Naive thymus-derived CD4-positive, alpha-beta T cell (primary cell): Measurements from ENCODE around the gene GNG12. TPM values are rescaled to one million over a fixed set of nuclear protein-coding genes. Genes with fewer than 3 reads are reported as not detected.

ENCODE experiments used
- ATAC-seq: fragments of 150-1000 bp; cut with Tn5 transposase; 2 replicates; pipeline ENCODE4 v1.10.0; 2021; ENCODE audit warnings: mild to moderate bottlenecking, moderate library complexity
- CTCF ChIA-PET: fragments of 350-600 bp; sonication (Branson Sonifier 250); formaldehyde crosslinking; loops from one replicate; lab custom pipeline; 2021; ENCODE audit warnings: antibody characterized with exemption; lab: Charles Lee
- POLR2A ChIA-PET: fragments of 350-600 bp; sonication (Branson Sonifier 250); formaldehyde crosslinking; loops from one replicate; lab custom pipeline; 2021; ENCODE audit warnings: antibody characterized with exemption, inconsistent platforms; lab: Charles Lee
- DNase-seq, 9 donors: peaks; one replicate each; pipeline versions ENCODE4 v3.0.0 to v3.0.0-alpha.2; 2020 to 2022; ENCODE audit warnings: mixed read lengths in 1 of 9
- H3K27ac ChIP-seq: one replicate; pipeline ENCODE4 v1.7.0; 2013; ENCODE audit warnings: mild to moderate bottlenecking, low read depth, low read length, moderate library complexity
- H3K27me3 ChIP-seq, 2 donors: one replicate each; pipeline ENCODE4 v1.7.0; 2013; ENCODE audit warnings: low read length in 2 of 2, mild to moderate bottlenecking in 2 of 2, moderate library complexity in 2 of 2; ENCODE audit not compliant: control insufficient read depth in 2 of 2, insufficient read depth in 2 of 2
- H3K36me3 ChIP-seq, 3 experiments: 1 replicate in 2 of 3; 2 replicates in 1 of 3; pipeline ENCODE4 v1.7.0; 2013; ENCODE audit warnings: low read length in 3 of 3, mild to moderate bottlenecking in 3 of 3, moderate library complexity in 1 of 3; ENCODE audit not compliant: insufficient read depth in 3 of 3, control insufficient read depth in 2 of 3
- H3K4me1 ChIP-seq, 2 donors: one replicate each; pipeline ENCODE4 v1.7.0; 2013; ENCODE audit warnings: low read length in 2 of 2, mild to moderate bottlenecking in 2 of 2, moderate library complexity in 1 of 2; ENCODE audit not compliant: control insufficient read depth in 2 of 2, insufficient read depth in 2 of 2
- H3K4me3 ChIP-seq: 2 replicates; pipeline ENCODE4 v1.7.0; 2013; ENCODE audit warnings: mild to moderate bottlenecking, low read length
- H3K9me3 ChIP-seq, 3 experiments: 1 replicate in 2 of 3; 2 replicates in 1 of 3; pipeline ENCODE4 v1.7.0; 2013; ENCODE audit warnings: low read length in 3 of 3; ENCODE audit not compliant: control insufficient read depth in 2 of 3
- H3K27ac Mint-ChIP-seq, 9 donors: one replicate each; pipeline ENCODE4 v1.8.0; 2020 to 2022; ENCODE audit warnings: mixed read lengths in 9 of 9, mild to moderate bottlenecking in 8 of 9, moderate library complexity in 5 of 9, inconsistent platforms in 2 of 9
- H3K27me3 Mint-ChIP-seq, 5 donors: one replicate each; pipeline ENCODE4 v1.8.0; 2021 to 2022; ENCODE audit warnings: mixed read lengths in 5 of 5, mild to moderate bottlenecking in 1 of 5
- H3K36me3 Mint-ChIP-seq, 5 donors: one replicate each; pipeline ENCODE4 v1.8.0; 2020 to 2022; ENCODE audit warnings: mixed read lengths in 5 of 5, mild to moderate bottlenecking in 3 of 5, inconsistent platforms in 1 of 5
- H3K4me1 Mint-ChIP-seq, 7 donors: one replicate each; pipeline ENCODE4 v1.8.0; 2020 to 2022; ENCODE audit warnings: mixed read lengths in 7 of 7, mild to moderate bottlenecking in 3 of 7, inconsistent platforms in 1 of 7
- H3K4me3 Mint-ChIP-seq, 10 donors: one replicate each; pipeline ENCODE4 v1.8.0; 2020 to 2022; ENCODE audit warnings: mild to moderate bottlenecking in 10 of 10, mixed read lengths in 10 of 10, moderate library complexity in 6 of 10, inconsistent platforms in 2 of 10
- H3K9me3 Mint-ChIP-seq, 11 donors: one replicate each; pipeline ENCODE4 v1.8.0; 2020 to 2022; ENCODE audit warnings: mixed read lengths in 11 of 11, mild to moderate bottlenecking in 4 of 11, inconsistent platforms in 1 of 11, moderate library complexity in 1 of 11
- intact Hi-C, 2 donors: fragments of 100-400 bp; cut with micrococcal nuclease; formaldehyde crosslinking; loops; one replicate each; pipeline ENCODE4 v1.15.1; 2023
- polyA plus RNA-seq, 2 donors: library from polyadenylated mRNA; unstranded; fragments of 300-500 nt; fragmentation: Illumina TruSeq; gene quantifications; one replicate each; pipeline ENCODE4 v1.2.3, GENCODE V29; 2021
- total RNA-seq, 6 experiments: library from RNA in 5 of 6; stranded (reverse) in 5 of 6; gene quantifications; 1 replicate in 5 of 6; 2 replicates in 1 of 6; pipeline ENCODE4 v1.2.3 and lab custom pipeline; 2021 to 2026

The GNG12 gene
- total and polyA plus RNA-seq, 7 experiments from 2014 or later = not detected

DNA sequence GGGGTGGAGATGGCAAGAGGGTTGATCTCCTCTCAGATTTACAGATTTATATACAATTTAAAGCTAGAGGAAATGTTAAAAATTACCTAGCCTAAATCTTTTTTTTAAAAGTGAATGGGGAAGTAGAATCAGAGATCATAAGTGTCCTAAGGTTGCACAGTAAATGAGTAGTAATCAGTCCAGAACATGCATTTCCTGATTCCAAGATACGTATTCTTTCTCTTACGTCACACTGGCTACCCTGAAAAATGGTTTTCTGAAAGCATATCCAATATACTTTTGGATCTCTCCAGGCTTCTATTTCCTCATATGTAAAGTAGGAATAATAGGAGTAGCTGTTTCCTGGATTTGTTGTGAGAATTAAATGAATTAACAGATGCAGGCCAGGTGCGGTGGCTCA is 136.6 kb downstream of the GNG12 start:
- POLR2A ChIA-PET = no interaction called here
- no peak for ATAC-seq
- CTCF ChIA-PET = no interaction called here

GRCh38 chr1:67695963-67696362 is 137.3 kb downstream of the GNG12 start:
- no peak overlapping the region for H3K27ac ChIP-seq
- ATAC-seq (no peak), DNase-seq (no peak)
- Mint-ChIP-seq H3K27ac (no peak overlapping the region), H3K4me1 (peaks cover 0 to 4% (median 0%) of the 10 kb centered on the region in 7 donors), H3K36me3 (no peaks in the 10 kb centered on the region), H3K27me3 (peaks cover 0 to 5% (median 0%) of the 10 kb centered on the region in 5 donors), H3K9me3 (no peaks in the 10 kb centered on the region), H3K4me3 (no peak overlapping the region)
- H3K9me3 ChIP-seq = no peaks in the 10 kb centered on the region
- H3K4me1 ChIP-seq = no peaks in the 10 kb centered on the region
- H3K4me3 ChIP-seq = no peak overlapping the region
- intact Hi-C loops = no loop called here
- H3K27me3 ChIP-seq = no peaks in the 10 kb centered on the region
- H3K36me3 ChIP-seq = no peaks in the 10 kb centered on the region
- POLR2A ChIA-PET = no interaction called here
- CTCF ChIA-PET = no interaction called here

More for the DNA sequence above, 136.6 kb downstream of the GNG12 start:
- Histone ChIP-seq H3K9me3 (no peaks in the 10 kb centered on the region), H3K27me3 (no peaks in the 10 kb centered on the region), H3K36me3 (no peaks in the 10 kb centered on the region), H3K4me1 (no peaks in the 10 kb centered on the region), H3K27ac (no peak overlapping the region), H3K4me3 (no peak overlapping the region)
- H3K9me3 Mint-ChIP-seq = no peaks in the 10 kb centered on the region
- H3K4me3 Mint-ChIP-seq = no peak overlapping the region
- no peak for DNase-seq
- peaks cover 0 to 5% (median 0%) of the 10 kb centered on the region in 5 donors for H3K27me3 Mint-ChIP-seq
- peaks cover 0 to 4% (median 0%) of the 10 kb centered on the region in 7 donors for H3K4me1 Mint-ChIP-seq
- H3K36me3 Mint-ChIP-seq = no peaks in the 10 kb centered on the region
- no peak overlapping the region for H3K27ac Mint-ChIP-seq
- intact Hi-C loops = no loop called here

- Mint-ChIP-seq H3K4me3 (no peak overlapping the region), H3K9me3 (no peaks in the 10 kb centered on the region), H3K4me1 (peaks cover 2 to 19% (median 8%) of the 10 kb centered on the region in 7 donors), H3K27me3 (peaks cover 0 to 5% (median 0%) of the 10 kb centered on the region in 5 donors), H3K27ac (peak overlapping the region in 1 of 9 donors; percentile 73), H3K36me3 (peaks cover 0 to 19% (median 0%) of the 10 kb centered on the region in 5 donors)
- CTCF ChIA-PET = no interaction called here
- ATAC-seq (no peak), DNase-seq (no peak)
- Histone ChIP-seq H3K9me3 (no peaks in the 10 kb centered on the region), H3K4me3 (no peak overlapping the region), H3K36me3 (no peaks in the 10 kb centered on the region), H3K27ac (no peak overlapping the region), H3K27me3 (no peaks in the 10 kb centered on the region), H3K4me1 (peaks cover 0 to 6% of the 10 kb centered on the region in 2 donors)
- intact Hi-C loops = no loop called here
- POLR2A ChIA-PET = no interaction called here
Observed at GRCh38 chr1:67691712-67692111, 141.6 kb downstream of the GNG12 start.

GRCh38 chr1:67690411-67690810 is 142.9 kb downstream of the GNG12 start:
- ATAC-seq (no peak), DNase-seq (no peak)
- Mint-ChIP-seq H3K4me3 (no peak overlapping the region), H3K27ac (no peak overlapping the region), H3K27me3 (peaks cover 0 to 3% (median 0%) of the 10 kb centered on the region in 5 donors), H3K9me3 (no peaks in the 10 kb centered on the region), H3K36me3 (peaks cover 0 to 22% (median 0%) of the 10 kb centered on the region in 5 donors), H3K4me1 (peaks cover 6 to 22% (median 13%) of the 10 kb centered on the region in 7 donors)
- Histone ChIP-seq H3K27ac (no peak overlapping the region), H3K9me3 (no peaks in the 10 kb centered on the region), H3K36me3 (no peaks in the 10 kb centered on the region), H3K27me3 (no peaks in the 10 kb centered on the region), H3K4me1 (peaks cover 0 to 10% of the 10 kb centered on the region in 2 donors), H3K4me3 (no peak overlapping the region)
- intact Hi-C loops = no loop called here
- ChIA-PET CTCF (interaction anchor here (0.6 kb wide), 1 partner anchor 260 kb away, joined by 3 read pairs; the partner anchor contains the start of gene SERBP1), POLR2A (no interaction called here)

DNA sequence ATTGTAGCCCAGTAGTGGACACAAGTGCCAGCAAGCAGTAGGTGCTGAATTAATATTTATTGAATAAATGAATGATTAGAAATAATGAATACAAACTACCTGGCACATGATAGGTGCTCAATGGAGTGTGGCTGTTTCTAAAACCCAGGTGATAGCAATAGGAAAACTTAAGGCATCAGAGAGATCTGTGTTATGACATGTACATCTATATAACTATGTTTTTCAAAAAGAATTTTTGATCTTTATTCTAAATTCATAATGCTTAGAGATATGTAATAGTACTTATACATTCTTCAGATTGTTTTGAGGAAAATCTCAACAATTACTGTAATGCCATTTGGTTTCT is 143.3 kb downstream of the GNG12 start:
- Mint-ChIP-seq H3K9me3 (peaks cover 0 to 1% (median 0%) of the 10 kb centered on the region in 11 donors), H3K4me3 (no peak overlapping the region), H3K27me3 (peaks cover 0 to 3% (median 0%) of the 10 kb centered on the region in 5 donors), H3K36me3 (peaks cover 0 to 22% (median 0%) of the 10 kb centered on the region in 5 donors), H3K4me1 (peaks cover 6 to 23% (median 13%) of the 10 kb centered on the region in 7 donors), H3K27ac (no peak overlapping the region)
- H3K4me1 ChIP-seq = peaks cover 0 to 10% of the 10 kb centered on the region in 2 donors
- ATAC-seq (no peak), DNase-seq (no peak)
- no peaks in the 10 kb centered on the region for H3K9me3 ChIP-seq
- no peak overlapping the region for H3K27ac ChIP-seq
- no peak overlapping the region for H3K4me3 ChIP-seq
- no peaks in the 10 kb centered on the region for H3K27me3 ChIP-seq
- ChIA-PET CTCF (interaction anchor here (0.6 kb wide), 1 partner anchor 260 kb away, joined by 3 read pairs; the partner anchor contains the start of gene SERBP1), POLR2A (no interaction called here)
- intact Hi-C loops = no loop called here
- H3K36me3 ChIP-seq = no peaks in the 10 kb centered on the region

DNA sequence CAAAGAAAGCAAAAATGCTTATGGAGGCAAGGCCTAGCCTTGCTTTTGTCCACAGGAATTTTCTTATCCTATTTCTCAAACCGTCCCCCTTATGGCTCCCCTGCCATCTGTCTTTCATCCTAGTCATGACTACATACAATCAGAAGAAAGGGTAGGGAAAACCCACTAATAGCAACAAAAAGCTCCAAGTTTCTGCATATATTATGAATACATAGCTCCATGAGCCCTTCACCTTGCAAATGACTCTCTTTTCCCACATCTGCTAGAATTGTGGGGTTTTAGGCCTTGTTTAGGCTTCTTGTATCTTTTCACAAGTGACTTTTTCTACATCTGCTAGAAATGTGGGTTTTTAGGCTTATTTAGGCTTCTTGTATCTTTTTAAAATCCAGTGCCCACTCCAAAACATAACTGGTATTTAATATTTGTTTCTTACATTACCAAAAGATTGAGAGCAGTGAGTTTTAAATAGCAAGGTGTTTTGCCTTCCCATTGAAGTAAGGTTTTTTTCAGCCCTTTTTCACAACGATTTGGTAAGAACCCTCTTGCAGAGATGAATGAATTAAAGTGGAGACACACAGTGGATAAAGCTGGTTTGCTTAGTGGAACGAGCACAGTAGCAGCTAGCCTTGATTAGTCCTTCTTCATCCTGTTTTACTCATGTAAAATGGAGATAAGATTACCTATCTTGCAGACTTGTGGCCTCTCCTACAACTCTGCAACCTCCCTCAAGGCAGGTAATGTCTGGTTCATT is 143.8 kb downstream of the GNG12 start:
- intact Hi-C loops = loop anchor here (5.0 to 10.0 kb wide), 5 partner anchors 355 to 1355 kb away; partner anchors contain the start of gene SLC35D1 (in 2 of the 2)
- Histone ChIP-seq H3K4me1 (peaks cover 4 to 12% of the 10 kb centered on the region in 2 donors), H3K9me3 (no peaks in the 10 kb centered on the region), H3K36me3 (no peaks in the 10 kb centered on the region), H3K4me3 (no peak overlapping the region), H3K27me3 (no peaks in the 10 kb centered on the region), H3K27ac (no peak overlapping the region)
- ATAC-seq (no peak), DNase-seq (no peak)
- Mint-ChIP-seq H3K4me3 (peak overlapping the region in 1 of 10 donors; percentile 16), H3K27me3 (peaks cover 0 to 3% (median 0%) of the 10 kb centered on the region in 5 donors), H3K36me3 (peaks cover 0 to 22% (median 0%) of the 10 kb centered on the region in 5 donors), H3K9me3 (peaks cover 0 to 2% (median 0%) of the 10 kb centered on the region in 11 donors), H3K4me1 (peaks cover 8 to 29% (median 17%) of the 10 kb centered on the region in 7 donors), H3K27ac (no peak overlapping the region)
- ChIA-PET POLR2A (no interaction called here), CTCF (no interaction called here)
